Measurements from ENCODE around the gene KLHL25.

DNA sequence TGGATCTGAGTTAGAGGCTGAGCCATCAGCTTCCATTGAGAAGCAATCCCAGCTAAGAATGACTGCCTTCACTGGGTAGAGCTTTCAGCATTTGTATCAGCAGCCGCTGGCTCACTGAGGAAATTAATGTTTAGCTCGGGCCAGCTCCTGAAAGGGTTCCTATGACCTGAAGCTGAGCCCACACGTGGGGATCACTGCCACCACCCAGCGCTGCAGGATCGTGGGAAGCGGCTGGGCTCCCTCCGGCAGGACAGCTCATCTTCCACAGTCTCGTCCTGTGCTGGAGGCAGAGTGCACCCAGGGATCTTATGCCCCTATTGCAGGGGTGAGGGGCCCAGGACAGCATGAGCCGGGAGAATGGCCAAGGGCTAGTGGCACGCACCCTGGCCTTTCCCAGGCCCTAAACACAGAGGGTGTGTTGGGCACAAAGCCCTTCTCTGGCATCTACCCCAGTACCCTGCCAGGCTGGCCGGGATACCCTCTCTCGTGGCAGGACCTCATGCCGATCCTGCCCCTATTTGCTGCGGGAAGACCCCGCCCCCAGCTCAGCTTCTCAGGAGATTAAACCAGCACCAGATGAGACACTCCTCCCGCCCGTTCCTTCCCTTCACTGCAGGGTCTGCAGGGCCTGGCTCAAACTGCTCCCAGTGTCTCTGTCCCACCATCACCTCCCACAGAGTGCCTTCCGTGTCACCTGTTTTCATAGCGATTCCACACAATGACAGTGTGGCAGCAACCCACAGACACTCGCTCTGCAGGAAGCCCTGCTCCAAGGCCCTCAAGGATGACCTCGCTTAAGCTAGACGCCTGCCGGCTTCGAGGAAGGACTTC is 28.5 kb downstream of the KLHL25 start:
- no peak for TF ChIP-seq POLR2A (IDR thresholded peaks at IDR 0.05)
- TF ChIP-seq, protein P1, sequence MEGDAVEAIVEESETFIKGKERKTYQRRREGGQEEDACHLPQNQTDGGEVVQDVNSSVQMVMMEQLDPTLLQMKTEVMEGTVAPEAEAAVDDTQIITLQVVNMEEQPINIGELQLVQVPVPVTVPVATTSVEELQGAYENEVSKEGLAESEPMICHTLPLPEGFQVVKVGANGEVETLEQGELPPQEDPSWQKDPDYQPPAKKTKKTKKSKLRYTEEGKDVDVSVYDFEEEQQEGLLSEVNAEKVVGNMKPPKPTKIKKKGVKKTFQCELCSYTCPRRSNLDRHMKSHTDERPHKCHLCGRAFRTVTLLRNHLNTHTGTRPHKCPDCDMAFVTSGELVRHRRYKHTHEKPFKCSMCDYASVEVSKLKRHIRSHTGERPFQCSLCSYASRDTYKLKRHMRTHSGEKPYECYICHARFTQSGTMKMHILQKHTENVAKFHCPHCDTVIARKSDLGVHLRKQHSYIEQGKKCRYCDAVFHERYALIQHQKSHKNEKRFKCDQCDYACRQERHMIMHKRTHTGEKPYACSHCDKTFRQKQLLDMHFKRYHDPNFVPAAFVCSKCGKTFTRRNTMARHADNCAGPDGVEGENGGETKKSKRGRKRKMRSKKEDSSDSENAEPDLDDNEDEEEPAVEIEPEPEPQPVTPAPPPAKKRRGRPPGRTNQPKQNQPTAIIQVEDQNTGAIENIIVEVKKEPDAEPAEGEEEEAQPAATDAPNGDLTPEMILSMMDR (IDR thresholded peaks at IDR 0.05): no peak
- TF ChIP-seq POLR2AphosphoS5 (IDR thresholded peaks at IDR 0.05): no peak

Measured in sigmoid colon (tissue), 4 donors.